ENCODE data around the gene PERP.

PERP gene

GRCh38 chr6:138044458-138044857 lies 62.8 kb downstream of the PERP start:
- DNase-seq, result no peak

Measured in NCI-H1092 treated with DMSO at 0.1 percent for 48 hours (cell line).